DMS114 treated with DMSO at 0.1 percent for 48 hours (cell line): ENCODE data around the gene COL25A1.
"Not testable (repeated sequence)": the region's sequence is repeated elsewhere in the genome, so short reads cannot be mapped to it uniquely, and the experiment has no call there.

Experiments used
- DNase-seq: peaks from one replicate; lab custom pipeline; 2025; ENCODE audit not compliant: unreplicated experiment; lab: John Stamatoyannopoulos, UW

The COL25A1 gene

DNA sequence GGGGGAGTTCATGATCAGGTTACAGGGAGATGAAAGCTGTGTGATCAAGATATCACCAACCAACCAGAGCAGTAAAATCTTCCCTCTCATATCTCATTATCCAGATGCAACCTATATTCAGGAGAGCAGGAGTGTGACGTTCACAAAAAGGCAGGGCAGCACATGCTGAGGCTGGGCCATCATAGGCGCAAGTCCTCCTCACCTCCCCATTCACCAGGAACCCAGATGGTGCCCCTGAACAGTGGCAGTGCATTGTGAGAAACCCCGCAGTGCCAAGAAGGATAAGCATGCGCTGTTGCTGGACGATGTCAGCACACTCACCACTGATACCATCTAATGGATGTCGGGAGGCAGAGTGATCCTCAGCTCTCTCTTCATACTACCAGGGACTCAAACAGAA, 170.9 kb downstream of the COL25A1 start:
- no peak for DNase-seq

GRCh38 chr4:109128589-109128988, 173.9 kb downstream of the COL25A1 start:
- no peak for DNase-seq

- no peak for DNase-seq
Measured at GRCh38 chr4:109127866-109128265, 174.6 kb downstream of the COL25A1 start.

- no peak for DNase-seq
Measured at GRCh38 chr4:109126856-109127255, 175.6 kb downstream of the COL25A1 start.

- no peak for DNase-seq
Measured at GRCh38 chr4:109125084-109125483, 177.4 kb downstream of the COL25A1 start.

- no peak for DNase-seq
Measured at GRCh38 chr4:109123951-109124350, 178.5 kb downstream of the COL25A1 start.

- DNase-seq, result no peak
Measured at GRCh38 chr4:109121561-109121960, 180.9 kb downstream of the COL25A1 start.

GRCh38 chr4:109119852-109120251, 182.6 kb downstream of the COL25A1 start:
- no peak for DNase-seq

- no peak for DNase-seq
Measured at GRCh38 chr4:109118635-109119034, 183.8 kb downstream of the COL25A1 start.

- no peak for DNase-seq
Measured at GRCh38 chr4:109114501-109114900, 188.0 kb downstream of the COL25A1 start.

DNA sequence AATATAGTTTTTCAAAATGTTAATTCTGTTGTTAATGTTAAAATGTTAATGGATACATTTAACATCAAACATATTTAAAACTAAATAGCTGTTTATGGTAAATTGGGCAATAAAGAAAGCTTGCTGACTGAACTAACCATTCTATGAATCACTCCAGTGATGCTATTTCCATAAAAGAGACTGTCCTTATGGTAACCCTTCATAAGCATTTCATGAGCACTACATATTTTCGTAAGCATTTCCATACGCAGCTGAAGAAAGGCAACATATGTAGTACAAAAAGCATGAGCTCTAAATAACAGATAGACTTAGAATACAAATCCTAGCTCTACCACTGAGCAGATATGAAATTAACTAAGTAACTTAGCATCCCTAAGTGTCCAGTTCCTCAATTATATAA, 188.9 kb downstream of the COL25A1 start:
- DNase-seq, result no peak

DNA sequence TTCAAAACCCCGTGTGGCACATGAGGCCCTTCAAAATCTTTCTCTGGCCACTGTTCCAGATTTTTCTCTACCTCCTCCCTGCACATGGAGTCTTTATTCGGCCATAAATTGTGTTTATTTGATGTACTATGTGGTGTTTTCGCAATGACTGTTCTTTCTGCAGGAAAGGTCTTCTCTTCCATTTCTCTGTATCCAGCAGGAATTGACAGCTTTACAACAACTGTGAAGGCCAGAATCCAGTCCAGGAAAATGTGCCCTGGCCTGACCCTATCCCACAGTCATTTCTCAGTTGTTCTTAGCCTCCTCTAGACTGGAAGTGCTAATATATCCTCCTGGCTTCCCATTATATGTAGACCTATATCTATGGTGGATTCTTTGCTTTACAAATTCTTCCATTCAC, 191.4 kb downstream of the COL25A1 start:
- DNase-seq, result no peak

- DNase-seq, result not testable (repeated sequence)
Measured at GRCh38 chr4:109108215-109108614, 194.2 kb downstream of the COL25A1 start.

DNA sequence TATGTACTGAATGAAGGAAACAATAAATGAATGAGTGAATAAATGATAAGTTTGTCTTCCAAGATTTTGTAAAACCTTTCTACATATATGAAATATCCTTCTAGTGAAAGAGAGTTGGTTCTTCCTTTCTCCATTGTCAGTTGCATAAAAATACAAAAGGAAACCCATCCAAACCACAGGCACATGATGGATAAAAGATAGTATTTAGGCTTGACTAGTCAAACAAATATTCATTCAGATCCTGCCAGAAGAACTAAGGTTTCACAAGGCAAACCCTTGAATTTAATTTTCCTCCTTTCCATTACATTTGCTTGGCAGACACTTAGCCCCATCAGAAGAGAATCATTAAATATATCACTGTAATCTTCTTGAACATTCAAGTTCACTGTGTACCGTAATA, 208.4 kb downstream of the COL25A1 start:
- DNase-seq, result no peak

DNA sequence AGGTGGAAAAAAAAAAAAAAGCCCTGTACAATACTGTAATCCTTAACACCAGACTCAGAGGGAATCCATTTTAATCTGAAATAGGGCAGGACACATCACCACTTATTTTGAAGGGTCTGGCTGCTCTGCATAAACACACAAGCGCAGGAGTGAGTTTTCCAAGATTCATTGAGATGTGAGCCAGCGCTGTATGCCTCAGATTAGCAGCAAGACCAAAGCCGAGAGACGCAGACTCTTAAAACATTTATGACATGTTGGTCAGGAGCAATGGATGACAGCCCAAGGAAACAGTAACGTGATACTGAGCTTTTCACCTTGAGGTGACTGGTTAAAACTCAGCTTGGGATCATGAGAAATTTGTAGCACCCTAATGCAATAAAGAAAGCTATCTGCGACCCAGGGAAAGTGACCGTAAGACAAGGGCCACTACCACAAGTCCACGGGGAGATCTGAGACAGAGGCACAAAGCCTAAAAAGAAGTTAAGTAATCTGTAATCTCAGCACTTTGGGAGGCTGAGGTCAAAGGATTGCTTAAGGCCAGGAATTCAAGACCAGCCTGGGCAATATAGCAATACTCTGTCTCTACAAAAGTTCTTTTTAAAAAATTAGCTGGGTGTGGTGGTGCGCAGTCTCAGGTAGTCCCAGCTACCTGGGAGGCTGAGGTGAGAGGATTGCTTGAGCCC, 210.6 kb downstream of the COL25A1 start:
- DNase-seq, result no peak

- DNase-seq, result no peak
Measured at GRCh38 chr4:109083911-109084310, 218.5 kb downstream of the COL25A1 start.

DNA sequence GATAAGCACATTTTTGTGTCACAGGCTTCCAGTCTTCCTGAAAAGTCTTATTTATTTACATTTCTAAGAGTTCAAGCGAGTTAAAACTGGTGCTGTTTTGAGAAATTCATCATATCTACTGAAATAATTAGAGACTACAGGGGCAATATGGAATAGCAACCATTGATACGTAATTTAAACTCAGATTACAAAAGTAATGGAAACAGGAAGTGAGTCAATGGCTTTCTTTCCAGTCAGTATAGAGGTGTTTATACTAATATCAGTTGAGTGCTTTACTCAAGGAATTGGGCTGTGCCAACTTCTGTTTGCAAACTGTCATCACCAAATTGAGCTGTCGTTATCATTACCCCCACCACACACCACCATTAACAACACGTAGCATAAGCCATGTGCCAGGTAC, 222.7 kb downstream of the COL25A1 start:
- no peak for DNase-seq

- DNase-seq, result no peak
Measured at GRCh38 chr4:109079201-109079600, 223.3 kb downstream of the COL25A1 start.

GRCh38 chr4:109078724-109079123, 223.7 kb downstream of the COL25A1 start:
- DNase-seq, result no peak

DNA sequence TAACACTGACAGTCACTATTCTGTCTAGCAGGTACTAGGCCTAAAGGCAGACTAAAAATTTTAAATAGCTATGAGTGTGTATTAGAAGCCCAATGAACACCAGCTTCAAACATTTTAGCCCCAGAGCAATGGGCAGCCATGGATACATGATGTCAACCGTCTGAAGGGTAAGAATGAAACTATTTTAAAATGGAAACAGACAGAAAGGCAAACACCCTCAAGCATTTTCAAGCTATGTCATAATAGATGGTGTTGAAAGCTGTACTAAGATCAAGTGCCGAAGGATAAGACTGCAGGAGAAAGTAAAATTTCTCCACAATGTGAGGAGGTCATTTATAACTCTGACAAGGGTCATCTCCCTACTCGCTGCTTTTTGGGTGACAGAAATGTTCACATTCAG, 225.0 kb downstream of the COL25A1 start:
- no peak for DNase-seq

GRCh38 chr4:109076709-109077108, 225.7 kb downstream of the COL25A1 start:
- DNase-seq, result not testable (repeated sequence)

GRCh38 chr4:109075621-109076020, 226.8 kb downstream of the COL25A1 start:
- no peak for DNase-seq

GRCh38 chr4:109072595-109072994, 229.9 kb downstream of the COL25A1 start:
- DNase-seq, result no peak
